Stimulated activated naive CD8-positive, alpha-beta T cell treated with anti-CD3 and anti-CD28 coated beads, Interleukin-15, Interleukin-2, amounts not matched to agents 100 ng/mL and 50 ng/mL, for 24 hours (primary cell): ENCODE data around the gene C11orf68.
"Not testable (repeated sequence)": the region's sequence is repeated elsewhere in the genome, so short reads cannot be mapped to it uniquely, and the experiment has no call there.

ENCODE experiments used
- H3K27ac Mint-ChIP-seq: one replicate; pipeline ENCODE4 v1.8.0; 2021; ENCODE audit warnings: mild to moderate bottlenecking, mixed read lengths
- H3K27me3 Mint-ChIP-seq: one replicate; pipeline ENCODE4 v1.8.0; 2021; ENCODE audit warnings: mixed read lengths
- H3K36me3 Mint-ChIP-seq: one replicate; pipeline ENCODE4 v1.8.0; 2021; ENCODE audit warnings: low read depth, mixed read lengths
- H3K4me1 Mint-ChIP-seq: one replicate; pipeline ENCODE4 v1.8.0; 2021; ENCODE audit warnings: low read depth, mixed read lengths
- H3K4me3 Mint-ChIP-seq: one replicate; pipeline ENCODE4 v1.8.0; 2021; ENCODE audit warnings: mild to moderate bottlenecking, mixed read lengths
- H3K9me3 Mint-ChIP-seq: one replicate; pipeline ENCODE4 v1.8.0; 2021; ENCODE audit warnings: mixed read lengths

The C11orf68 gene

GRCh38 chr11:65950711-65951110, 31.8 kb upstream of the C11orf68 start:
- H3K27me3 Mint-ChIP-seq, H3K4me1 Mint-ChIP-seq, H3K27ac Mint-ChIP-seq, H3K36me3 Mint-ChIP-seq, H3K9me3 Mint-ChIP-seq, H3K4me3 Mint-ChIP-seq: not testable (repeated sequence)

GRCh38 chr11:65947603-65948125, 28.8 kb upstream of the C11orf68 start:
- H3K9me3 Mint-ChIP-seq: no peaks in the 10 kb centered on the region
- H3K4me3 Mint-ChIP-seq: no peak overlapping the region
- no peaks in the 10 kb centered on the region for H3K27me3 Mint-ChIP-seq
- H3K36me3 Mint-ChIP-seq: no peaks in the 10 kb centered on the region
- no peaks in the 10 kb centered on the region for H3K4me1 Mint-ChIP-seq
- no peak overlapping the region for H3K27ac Mint-ChIP-seq

GRCh38 chr11:65947133-65947532, 28.3 kb upstream of the C11orf68 start:
- no peaks in the 10 kb centered on the region for H3K27me3 Mint-ChIP-seq
- no peaks in the 10 kb centered on the region for H3K36me3 Mint-ChIP-seq
- H3K9me3 Mint-ChIP-seq: no peaks in the 10 kb centered on the region
- no peak overlapping the region for H3K27ac Mint-ChIP-seq
- no peak overlapping the region for H3K4me3 Mint-ChIP-seq
- H3K4me1 Mint-ChIP-seq: no peaks in the 10 kb centered on the region

- Mint-ChIP-seq H3K27me3 (no peaks in the 10 kb centered on the region), H3K27ac (no peak overlapping the region), H3K4me3 (no peak overlapping the region), H3K36me3 (no peaks in the 10 kb centered on the region), H3K4me1 (peaks cover under 1% of the 10 kb centered on the region), H3K9me3 (no peaks in the 10 kb centered on the region)
Observed at GRCh38 chr11:65946655-65947054, 27.8 kb upstream of the C11orf68 start.

GRCh38 chr11:65945941-65946558, 27.2 kb upstream of the C11orf68 start:
- H3K36me3 Mint-ChIP-seq: no peaks in the 10 kb centered on the region
- peaks cover 6% of the 10 kb centered on the region for H3K4me1 Mint-ChIP-seq
- no peaks in the 10 kb centered on the region for H3K9me3 Mint-ChIP-seq
- no peak overlapping the region for H3K4me3 Mint-ChIP-seq
- no peaks in the 10 kb centered on the region for H3K27me3 Mint-ChIP-seq
- no peak overlapping the region for H3K27ac Mint-ChIP-seq

- no peaks in the 10 kb centered on the region for H3K9me3 Mint-ChIP-seq
- no peaks in the 10 kb centered on the region for H3K36me3 Mint-ChIP-seq
- no peak within 1 kb of the TSS for H3K27ac Mint-ChIP-seq
- H3K4me3 Mint-ChIP-seq: no peak within 1 kb of the TSS
- peaks cover 9% of the 10 kb centered on the region for H3K4me1 Mint-ChIP-seq
- H3K27me3 Mint-ChIP-seq: no peaks in the 10 kb centered on the region
Observed at GRCh38 chr11:65945430-65945911, 26.6 kb upstream of the C11orf68 start, which contains the start of gene TSGA10IP. TSS of gene TSGA10IP (plus strand) at chr11:65945480. CDS start at chr11:65945676, 196 bp downstream.

- H3K4me1 Mint-ChIP-seq: peaks cover 9% of the 10 kb centered on the region
- H3K4me3 Mint-ChIP-seq: no peak overlapping the region
- H3K9me3 Mint-ChIP-seq: no peaks in the 10 kb centered on the region
- no peaks in the 10 kb centered on the region for H3K27me3 Mint-ChIP-seq
- H3K27ac Mint-ChIP-seq: no peak overlapping the region
- H3K36me3 Mint-ChIP-seq: no peaks in the 10 kb centered on the region
Observed at GRCh38 chr11:65944767-65945166, 25.9 kb upstream of the C11orf68 start.

GRCh38 chr11:65944191-65944590, 25.3 kb upstream of the C11orf68 start:
- no peaks in the 10 kb centered on the region for H3K9me3 Mint-ChIP-seq
- H3K36me3 Mint-ChIP-seq: no peaks in the 10 kb centered on the region
- H3K4me1 Mint-ChIP-seq: peaks cover 9% of the 10 kb centered on the region
- no peak overlapping the region for H3K27ac Mint-ChIP-seq
- no peak overlapping the region for H3K4me3 Mint-ChIP-seq
- H3K27me3 Mint-ChIP-seq: no peaks in the 10 kb centered on the region

- H3K27ac Mint-ChIP-seq: no peak overlapping the region
- no peak overlapping the region for H3K4me3 Mint-ChIP-seq
- H3K27me3 Mint-ChIP-seq: no peaks in the 10 kb centered on the region
- no peaks in the 10 kb centered on the region for H3K36me3 Mint-ChIP-seq
- peaks cover 9% of the 10 kb centered on the region for H3K4me1 Mint-ChIP-seq
- H3K9me3 Mint-ChIP-seq: no peaks in the 10 kb centered on the region
Observed at GRCh38 chr11:65942531-65942930, 23.7 kb upstream of the C11orf68 start.

GRCh38 chr11:65941720-65942310, 23.0 kb upstream of the C11orf68 start:
- Mint-ChIP-seq H3K36me3 (no peaks in the 10 kb centered on the region), H3K27me3 (no peaks in the 10 kb centered on the region), H3K9me3 (no peaks in the 10 kb centered on the region), H3K4me3 (no peak overlapping the region), H3K4me1 (peaks cover 9% of the 10 kb centered on the region), H3K27ac (no peak overlapping the region)

GRCh38 chr11:65937766-65938165, 18.9 kb upstream of the C11orf68 start:
- H3K27me3 Mint-ChIP-seq: no peaks in the 10 kb centered on the region
- H3K9me3 Mint-ChIP-seq: no peaks in the 10 kb centered on the region
- peaks cover 9% of the 10 kb centered on the region for H3K4me1 Mint-ChIP-seq
- no peak overlapping the region for H3K4me3 Mint-ChIP-seq
- no peak overlapping the region for H3K27ac Mint-ChIP-seq
- H3K36me3 Mint-ChIP-seq: no peaks in the 10 kb centered on the region

GRCh38 chr11:65934014-65934413, 15.2 kb upstream of the C11orf68 start:
- H3K36me3 Mint-ChIP-seq: no peaks in the 10 kb centered on the region
- no peak overlapping the region for H3K4me3 Mint-ChIP-seq
- no peak overlapping the region for H3K27ac Mint-ChIP-seq
- H3K9me3 Mint-ChIP-seq: no peaks in the 10 kb centered on the region
- peaks cover 23% of the 10 kb centered on the region for H3K4me1 Mint-ChIP-seq
- H3K27me3 Mint-ChIP-seq: no peaks in the 10 kb centered on the region

- no peaks in the 10 kb centered on the region for H3K27me3 Mint-ChIP-seq
- H3K36me3 Mint-ChIP-seq: no peaks in the 10 kb centered on the region
- no peaks in the 10 kb centered on the region for H3K9me3 Mint-ChIP-seq
- peak overlapping the region; percentile 36 for H3K27ac Mint-ChIP-seq
- no peak overlapping the region for H3K4me3 Mint-ChIP-seq
- peaks cover 38% of the 10 kb centered on the region for H3K4me1 Mint-ChIP-seq
Observed at GRCh38 chr11:65932558-65932919, 13.7 kb upstream of the C11orf68 start.

- no peak overlapping the region for H3K27ac Mint-ChIP-seq
- no peaks in the 10 kb centered on the region for H3K36me3 Mint-ChIP-seq
- H3K27me3 Mint-ChIP-seq: no peaks in the 10 kb centered on the region
- no peaks in the 10 kb centered on the region for H3K9me3 Mint-ChIP-seq
- H3K4me3 Mint-ChIP-seq: no peak overlapping the region
- peaks cover 44% of the 10 kb centered on the region for H3K4me1 Mint-ChIP-seq
Observed at GRCh38 chr11:65931773-65932557, 13.1 kb upstream of the C11orf68 start.

- Mint-ChIP-seq H3K9me3 (no peaks in the 10 kb centered on the region), H3K27me3 (no peaks in the 10 kb centered on the region), H3K4me3 (peak overlapping the region; percentile 73), H3K27ac (peak overlapping the region; percentile 92), H3K4me1 (peaks cover 45% of the 10 kb centered on the region), H3K36me3 (no peaks in the 10 kb centered on the region)
Observed at GRCh38 chr11:65928667-65929066, 9.8 kb upstream of the C11orf68 start.
